Measurements from ENCODE around the gene XNDC1N.

Gene XNDC1N

GRCh38 chr11:71927820-71928736 lies at the start of gene XNDC1N:
TSS of gene XNDC1N (minus strand) at chr11:71928594. CDS start at chr11:71923353, 5,241 bp downstream.
- DNase-seq, result peak; percentile 92

- DNase-seq, result peak; percentile 69
Observed at GRCh38 chr11:71977743-71978418, 49.5 kb upstream of the XNDC1N start.

- no peak for DNase-seq
Observed at GRCh38 chr11:71977090-71977489, 48.7 kb upstream of the XNDC1N start.

- peak; percentile 33 for DNase-seq
Observed at GRCh38 chr11:71976551-71976950, 48.2 kb upstream of the XNDC1N start.

- no peak for DNase-seq
Observed at GRCh38 chr11:71971680-71972079, 43.3 kb upstream of the XNDC1N start.

- no peak for DNase-seq
Observed at GRCh38 chr11:71964641-71965040, 36.2 kb upstream of the XNDC1N start.

GRCh38 chr11:71963468-71963867 lies 35.1 kb upstream of the XNDC1N start:
- DNase-seq, result no peak

GRCh38 chr11:71962428-71963038 lies 34.1 kb upstream of the XNDC1N start:
- DNase-seq, result peak; percentile 87

- no peak for DNase-seq
Observed at GRCh38 chr11:71955898-71956456, 27.6 kb upstream of the XNDC1N start.

- DNase-seq, result no peak
Observed at GRCh38 chr11:71951741-71952310, 23.4 kb upstream of the XNDC1N start.

- DNase-seq, result no peak
Observed at GRCh38 chr11:71949034-71949433, 20.6 kb upstream of the XNDC1N start.

GRCh38 chr11:71948314-71949027 lies 20.1 kb upstream of the XNDC1N start:
- peak; percentile 29 for DNase-seq

- DNase-seq, result no peak
Observed at GRCh38 chr11:71947498-71947897, 19.1 kb upstream of the XNDC1N start.

- no peak for DNase-seq
Observed at GRCh38 chr11:71946144-71946571, 17.8 kb upstream of the XNDC1N start.

GRCh38 chr11:71940561-71941219 lies 12.3 kb upstream of the XNDC1N start:
- no peak for DNase-seq

GRCh38 chr11:71937826-71938225 lies 9.4 kb upstream of the XNDC1N start:
- DNase-seq, result no peak

- no peak for DNase-seq
Observed at GRCh38 chr11:71936825-71937224, 8.4 kb upstream of the XNDC1N start.

GRCh38 chr11:71935338-71935925 lies 7.0 kb upstream of the XNDC1N start:
- DNase-seq, result no peak

- peak; percentile 13 for DNase-seq
Observed at GRCh38 chr11:71934213-71934612, 5.8 kb upstream of the XNDC1N start.

- DNase-seq, result no peak
Observed at GRCh38 chr11:71933141-71933933, 4.9 kb upstream of the XNDC1N start.
